Measurements from ENCODE around the gene BTBD19. TPM values are rescaled to one million over a fixed set of nuclear protein-coding genes. Genes with fewer than 3 reads are reported as not detected.

BTBD19 gene
- total RNA-seq, 1 donor from 2014 or later: 5.7 TPM

DNA sequence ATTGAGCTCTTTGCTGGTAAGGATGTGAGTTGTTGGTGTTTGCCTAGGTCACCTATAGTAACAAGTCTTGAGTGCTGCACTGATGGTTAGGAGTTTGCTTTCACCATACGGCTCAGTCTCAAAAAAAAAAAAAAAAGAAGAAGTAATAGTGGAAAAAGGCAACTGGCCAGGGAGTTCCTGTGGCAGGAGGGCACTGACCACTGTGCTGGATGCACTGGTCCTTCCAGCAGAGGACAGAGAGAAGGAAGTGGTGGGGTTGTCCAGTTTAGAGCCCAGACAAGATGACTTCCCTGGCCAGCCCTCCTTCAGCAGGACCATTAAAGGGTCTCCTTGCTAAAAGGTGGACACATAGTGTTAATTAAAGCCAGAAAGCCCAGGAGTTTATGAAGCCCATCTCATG, 46.6 kb downstream of the BTBD19 start:
- no peaks in the 10 kb centered on the region for H3K27me3 ChIP-seq (ENCODE audit: control insufficient read depth in 3 of 3, insufficient read depth in 3 of 3, low read length in 3 of 3)
- no peak overlapping the region for H3K4me3 ChIP-seq (ENCODE audit: low read length in 3 of 3)
- no peak overlapping the region for H3K27ac ChIP-seq (ENCODE audit: low read depth, low read length)
- peaks cover 18 to 27% (median 19%) of the 10 kb centered on the region in 3 donors for H3K36me3 ChIP-seq (ENCODE audit: control insufficient read depth in 3 of 3, insufficient read depth in 3 of 3, low read length in 3 of 3)
- no peaks in the 10 kb centered on the region for H3K4me1 ChIP-seq (ENCODE audit: control insufficient read depth in 3 of 3, insufficient read depth in 3 of 3, low read length in 3 of 3)
- no peaks in the 10 kb centered on the region for H3K9me3 ChIP-seq (ENCODE audit: control insufficient read depth in 3 of 3, low read length in 3 of 3)
- H3K9ac ChIP-seq (ENCODE audit: low read depth in 1 of 3, low read length in 3 of 3): no peak overlapping the region

DNA sequence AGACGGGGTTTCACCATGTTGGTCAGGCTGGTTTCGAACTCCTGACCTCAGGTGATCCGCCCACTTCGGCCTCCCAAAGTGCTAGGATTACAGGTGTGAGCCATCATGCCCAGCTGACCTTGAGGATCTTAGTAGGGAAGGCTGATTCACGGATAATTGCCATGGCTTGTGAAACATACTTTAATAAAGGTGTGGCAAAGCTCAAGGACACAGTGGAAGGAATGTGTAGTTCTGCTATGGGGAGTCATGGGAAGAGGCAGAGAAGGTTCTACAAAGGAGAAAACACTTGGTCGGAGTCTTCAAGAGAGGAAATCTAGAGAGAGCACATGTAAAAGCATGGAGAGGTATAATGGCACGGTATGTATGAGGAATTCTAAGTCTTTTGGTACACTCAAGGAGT, 47.4 kb downstream of the BTBD19 start:
- Histone ChIP-seq H3K9ac (ENCODE audit: low read depth in 1 of 3, low read length in 3 of 3) (no peak overlapping the region), H3K27me3 (ENCODE audit: control insufficient read depth in 3 of 3, insufficient read depth in 3 of 3, low read length in 3 of 3) (no peaks in the 10 kb centered on the region), H3K9me3 (ENCODE audit: control insufficient read depth in 3 of 3, low read length in 3 of 3) (no peaks in the 10 kb centered on the region), H3K4me3 (ENCODE audit: low read length in 3 of 3) (no peak overlapping the region), H3K36me3 (ENCODE audit: control insufficient read depth in 3 of 3, insufficient read depth in 3 of 3, low read length in 3 of 3) (peaks cover 12 to 20% (median 15%) of the 10 kb centered on the region in 3 donors), H3K4me1 (ENCODE audit: control insufficient read depth in 3 of 3, insufficient read depth in 3 of 3, low read length in 3 of 3) (peaks cover 0 to 5% (median 0%) of the 10 kb centered on the region in 3 donors), H3K27ac (ENCODE audit: low read depth, low read length) (no peak overlapping the region)

DNA sequence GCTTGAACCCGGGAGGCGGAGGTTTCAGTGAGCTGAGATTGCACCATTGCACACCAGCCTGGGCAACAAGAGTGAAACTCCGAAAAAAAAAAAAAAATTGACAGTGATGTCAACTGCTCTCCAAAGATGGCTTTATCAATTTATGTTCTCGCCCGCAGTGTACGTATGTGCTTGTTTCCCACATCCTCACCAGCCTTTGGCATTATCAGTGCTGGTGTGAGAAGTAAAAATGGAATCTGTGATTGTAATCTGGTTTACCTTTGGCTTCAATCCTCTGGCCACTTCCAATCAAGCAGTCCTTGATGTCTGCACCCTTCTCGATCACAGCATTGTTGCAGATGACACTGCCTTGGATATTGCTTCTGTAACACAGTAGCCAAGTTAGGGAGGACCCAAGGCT, 49.1 kb downstream of the BTBD19 start:
- H3K9ac ChIP-seq (ENCODE audit: low read depth in 1 of 3, low read length in 3 of 3): no peak overlapping the region
- no peak overlapping the region for H3K27ac ChIP-seq (ENCODE audit: low read depth, low read length)
- H3K36me3 ChIP-seq (ENCODE audit: control insufficient read depth in 3 of 3, insufficient read depth in 3 of 3, low read length in 3 of 3): peaks cover 12 to 22% (median 19%) of the 10 kb centered on the region in 3 donors
- no peaks in the 10 kb centered on the region for H3K9me3 ChIP-seq (ENCODE audit: control insufficient read depth in 3 of 3, low read length in 3 of 3)
- no peak overlapping the region for H3K4me3 ChIP-seq (ENCODE audit: low read length in 3 of 3)
- peaks cover 0 to 9% (median 3%) of the 10 kb centered on the region in 3 donors for H3K4me1 ChIP-seq (ENCODE audit: control insufficient read depth in 3 of 3, insufficient read depth in 3 of 3, low read length in 3 of 3)
- H3K27me3 ChIP-seq (ENCODE audit: control insufficient read depth in 3 of 3, insufficient read depth in 3 of 3, low read length in 3 of 3): no peaks in the 10 kb centered on the region

DNA sequence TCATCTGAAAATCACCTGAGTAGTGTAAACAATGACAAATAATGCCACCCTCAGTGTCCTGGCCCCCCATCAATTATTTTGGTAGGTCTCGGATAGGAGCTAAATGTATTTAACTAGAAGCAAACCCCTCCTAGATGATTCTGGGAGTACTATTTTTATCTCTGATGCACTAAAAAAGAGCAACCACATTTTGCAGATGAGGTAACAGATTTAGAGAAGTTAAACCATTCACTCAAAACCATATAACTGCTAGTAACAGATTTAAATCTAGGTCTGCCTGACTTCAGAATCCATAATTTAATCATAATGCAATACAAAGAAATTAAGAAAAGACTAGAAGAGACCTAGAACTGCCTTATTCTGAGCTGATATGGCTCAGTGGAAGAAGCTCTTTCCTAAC, 52.0 kb downstream of the BTBD19 start:
- Histone ChIP-seq H3K27me3 (ENCODE audit: control insufficient read depth in 3 of 3, insufficient read depth in 3 of 3, low read length in 3 of 3) (no peaks in the 10 kb centered on the region), H3K4me3 (ENCODE audit: low read length in 3 of 3) (no peak overlapping the region), H3K4me1 (ENCODE audit: control insufficient read depth in 3 of 3, insufficient read depth in 3 of 3, low read length in 3 of 3) (peaks cover 0 to 9% (median 3%) of the 10 kb centered on the region in 3 donors), H3K36me3 (ENCODE audit: control insufficient read depth in 3 of 3, insufficient read depth in 3 of 3, low read length in 3 of 3) (peaks cover 10 to 22% (median 12%) of the 10 kb centered on the region in 3 donors), H3K27ac (ENCODE audit: low read depth, low read length) (no peak overlapping the region), H3K9me3 (ENCODE audit: control insufficient read depth in 3 of 3, low read length in 3 of 3) (no peaks in the 10 kb centered on the region), H3K9ac (ENCODE audit: low read depth in 1 of 3, low read length in 3 of 3) (no peak overlapping the region)

DNA sequence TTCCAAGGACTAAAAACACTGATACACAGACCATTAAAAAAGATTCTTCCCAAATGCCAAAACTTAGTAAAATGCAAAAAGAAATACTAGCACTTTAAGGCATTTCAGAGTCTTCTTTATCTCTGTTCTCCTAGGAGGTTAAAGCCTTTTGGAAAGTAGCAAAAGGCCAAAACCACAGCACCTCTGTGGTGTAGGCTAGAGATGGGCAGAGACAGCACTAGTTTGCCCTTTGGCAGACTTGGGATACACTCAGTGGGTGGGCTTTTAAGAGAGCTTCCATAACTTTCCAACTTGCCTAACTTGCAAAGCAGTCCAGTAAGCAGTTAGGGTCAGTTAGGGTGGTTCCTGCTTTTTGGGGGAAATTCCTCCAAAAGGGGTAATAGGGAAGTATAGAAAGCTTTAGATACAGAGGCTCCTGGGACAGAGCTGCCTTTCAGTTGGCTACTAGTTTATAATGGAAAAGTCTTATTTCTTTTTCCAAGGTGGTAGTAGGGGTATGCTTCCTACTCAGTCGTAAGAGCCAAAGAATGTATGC, 52.6 kb downstream of the BTBD19 start:
- Histone ChIP-seq H3K27ac (ENCODE audit: low read depth, low read length) (no peak overlapping the region), H3K4me3 (ENCODE audit: low read length in 3 of 3) (no peak overlapping the region), H3K27me3 (ENCODE audit: control insufficient read depth in 3 of 3, insufficient read depth in 3 of 3, low read length in 3 of 3) (no peaks in the 10 kb centered on the region), H3K9ac (ENCODE audit: low read depth in 1 of 3, low read length in 3 of 3) (no peak overlapping the region), H3K9me3 (ENCODE audit: control insufficient read depth in 3 of 3, low read length in 3 of 3) (no peaks in the 10 kb centered on the region), H3K4me1 (ENCODE audit: control insufficient read depth in 3 of 3, insufficient read depth in 3 of 3, low read length in 3 of 3) (peaks cover 0 to 9% (median 3%) of the 10 kb centered on the region in 3 donors), H3K36me3 (ENCODE audit: control insufficient read depth in 3 of 3, insufficient read depth in 3 of 3, low read length in 3 of 3) (peaks cover 6 to 18% (median 12%) of the 10 kb centered on the region in 3 donors)

- Histone ChIP-seq H3K27ac (ENCODE audit: low read depth, low read length) (no peak overlapping the region), H3K9ac (ENCODE audit: low read depth in 1 of 3, low read length in 3 of 3) (no peak overlapping the region), H3K4me1 (ENCODE audit: control insufficient read depth in 3 of 3, insufficient read depth in 3 of 3, low read length in 3 of 3) (peaks cover 0 to 9% (median 3%) of the 10 kb centered on the region in 3 donors), H3K27me3 (ENCODE audit: control insufficient read depth in 3 of 3, insufficient read depth in 3 of 3, low read length in 3 of 3) (no peaks in the 10 kb centered on the region), H3K36me3 (ENCODE audit: control insufficient read depth in 3 of 3, insufficient read depth in 3 of 3, low read length in 3 of 3) (peaks cover 2 to 17% (median 8%) of the 10 kb centered on the region in 3 donors), H3K4me3 (ENCODE audit: low read length in 3 of 3) (no peak overlapping the region), H3K9me3 (ENCODE audit: control insufficient read depth in 3 of 3, low read length in 3 of 3) (no peaks in the 10 kb centered on the region)
These were observed 54.6 kb downstream of the BTBD19 start for GRCh38 chr1:44862829-44863401.

Small RNA genes lying within 50 kb of the gene (small RNA-seq; reads per million reads assigned to genes)
- gene AL136380.1 (not detected), gene SNORD38A (64.6 reads per million, percentile 96 among the genes with 10 or more reads in this experiment), gene SNORD38B (not detected), gene SNORD46 (1,797 reads per million, percentile 99 among the genes with 10 or more reads in this experiment), gene SNORD55 (not detected)

Other genes with a start within 250 kb of the BTBD19 start
- gene TMEM53, start 134.0 kb upstream of the BTBD19 start, total RNA-seq: 3.1 TPM
- 0.52 TPM for gene ARMH1, start 133.8 kb upstream of the BTBD19 start, total RNA-seq
- gene RNU5D-1, start 77.4 kb upstream of the BTBD19 start, total RNA-seq: not detected
- gene KIF2C, start 68.7 kb upstream of the BTBD19 start, total RNA-seq: 4.7 TPM
- gene RPS8, start 33.0 kb upstream of the BTBD19 start, total RNA-seq: 1,786 TPM
- gene BEST4, start 20.4 kb upstream of the BTBD19 start, total RNA-seq: not detected
- 6.8 TPM for gene PLK3, start 8.1 kb upstream of the BTBD19 start, total RNA-seq
- not detected for gene DYNLT4, start 1.2 kb upstream of the BTBD19 start, total RNA-seq
- gene PTCH2, start 34.7 kb downstream of the BTBD19 start, total RNA-seq: 1.6 TPM
- 34.4 TPM for gene EIF2B3, start 178.1 kb downstream of the BTBD19 start, total RNA-seq
- gene HECTD3, start 202.8 kb downstream of the BTBD19 start, total RNA-seq: 8.9 TPM
- 149 TPM for gene UROD, start 203.7 kb downstream of the BTBD19 start, total RNA-seq

All from skeletal muscle tissue (tissue), 5 donors.